Naive thymus-derived CD4-positive, alpha-beta T cell (primary cell): ENCODE measurements around the gene SYNDIG1. TPM values are rescaled to one million over a fixed set of nuclear protein-coding genes. Genes with fewer than 3 reads are reported as not detected.
A peak's percentile ranks its signal among the peaks of the same experiment; 100 is the strongest.

Experiments used
- ATAC-seq: fragments of 150-1000 bp; cut with Tn5 transposase; 2 replicates; pipeline ENCODE4 v1.10.0; 2021; ENCODE audit warnings: mild to moderate bottlenecking, moderate library complexity
- CTCF ChIA-PET: fragments of 350-600 bp; sonication (Branson Sonifier 250); formaldehyde crosslinking; loops from one replicate; lab custom pipeline; 2021; ENCODE audit warnings: antibody characterized with exemption; lab: Charles Lee
- POLR2A ChIA-PET: fragments of 350-600 bp; sonication (Branson Sonifier 250); formaldehyde crosslinking; loops from one replicate; lab custom pipeline; 2021; ENCODE audit warnings: antibody characterized with exemption, inconsistent platforms; lab: Charles Lee
- DNase-seq, 9 donors: peaks; one replicate each; pipeline versions ENCODE4 v3.0.0 to v3.0.0-alpha.2; 2020 to 2022; ENCODE audit warnings: mixed read lengths in 1 of 9
- H3K27ac ChIP-seq: one replicate; pipeline ENCODE4 v1.7.0; 2013; ENCODE audit warnings: mild to moderate bottlenecking, low read depth, low read length, moderate library complexity
- H3K27me3 ChIP-seq, 2 donors: one replicate each; pipeline ENCODE4 v1.7.0; 2013; ENCODE audit warnings: low read length in 2 of 2, mild to moderate bottlenecking in 2 of 2, moderate library complexity in 2 of 2; ENCODE audit not compliant: control insufficient read depth in 2 of 2, insufficient read depth in 2 of 2
- H3K36me3 ChIP-seq, 3 experiments: 1 replicate in 2 of 3; 2 replicates in 1 of 3; pipeline ENCODE4 v1.7.0; 2013; ENCODE audit warnings: low read length in 3 of 3, mild to moderate bottlenecking in 3 of 3, moderate library complexity in 1 of 3; ENCODE audit not compliant: insufficient read depth in 3 of 3, control insufficient read depth in 2 of 3
- H3K4me1 ChIP-seq, 2 donors: one replicate each; pipeline ENCODE4 v1.7.0; 2013; ENCODE audit warnings: low read length in 2 of 2, mild to moderate bottlenecking in 2 of 2, moderate library complexity in 1 of 2; ENCODE audit not compliant: control insufficient read depth in 2 of 2, insufficient read depth in 2 of 2
- H3K4me3 ChIP-seq: 2 replicates; pipeline ENCODE4 v1.7.0; 2013; ENCODE audit warnings: mild to moderate bottlenecking, low read length
- H3K9me3 ChIP-seq, 3 experiments: 1 replicate in 2 of 3; 2 replicates in 1 of 3; pipeline ENCODE4 v1.7.0; 2013; ENCODE audit warnings: low read length in 3 of 3; ENCODE audit not compliant: control insufficient read depth in 2 of 3
- H3K27ac Mint-ChIP-seq, 9 donors: one replicate each; pipeline ENCODE4 v1.8.0; 2020 to 2022; ENCODE audit warnings: mixed read lengths in 9 of 9, mild to moderate bottlenecking in 8 of 9, moderate library complexity in 5 of 9, inconsistent platforms in 2 of 9
- H3K27me3 Mint-ChIP-seq, 5 donors: one replicate each; pipeline ENCODE4 v1.8.0; 2021 to 2022; ENCODE audit warnings: mixed read lengths in 5 of 5, mild to moderate bottlenecking in 1 of 5
- H3K36me3 Mint-ChIP-seq, 5 donors: one replicate each; pipeline ENCODE4 v1.8.0; 2020 to 2022; ENCODE audit warnings: mixed read lengths in 5 of 5, mild to moderate bottlenecking in 3 of 5, inconsistent platforms in 1 of 5
- H3K4me1 Mint-ChIP-seq, 7 donors: one replicate each; pipeline ENCODE4 v1.8.0; 2020 to 2022; ENCODE audit warnings: mixed read lengths in 7 of 7, mild to moderate bottlenecking in 3 of 7, inconsistent platforms in 1 of 7
- H3K4me3 Mint-ChIP-seq, 10 donors: one replicate each; pipeline ENCODE4 v1.8.0; 2020 to 2022; ENCODE audit warnings: mild to moderate bottlenecking in 10 of 10, mixed read lengths in 10 of 10, moderate library complexity in 6 of 10, inconsistent platforms in 2 of 10
- H3K9me3 Mint-ChIP-seq, 11 donors: one replicate each; pipeline ENCODE4 v1.8.0; 2020 to 2022; ENCODE audit warnings: mixed read lengths in 11 of 11, mild to moderate bottlenecking in 4 of 11, inconsistent platforms in 1 of 11, moderate library complexity in 1 of 11
- intact Hi-C, 2 donors: fragments of 100-400 bp; cut with micrococcal nuclease; formaldehyde crosslinking; loops; one replicate each; pipeline ENCODE4 v1.15.1; 2023
- polyA plus RNA-seq, 2 donors: library from polyadenylated mRNA; unstranded; fragments of 300-500 nt; fragmentation: Illumina TruSeq; gene quantifications; one replicate each; pipeline ENCODE4 v1.2.3, GENCODE V29; 2021
- total RNA-seq, 6 experiments: library from RNA in 5 of 6; stranded (reverse) in 5 of 6; gene quantifications; 1 replicate in 5 of 6; 2 replicates in 1 of 6; pipeline ENCODE4 v1.2.3 and lab custom pipeline; 2021 to 2026

The SYNDIG1 gene
- total and polyA plus RNA-seq, 7 experiments from 2014 or later = not detected

DNA sequence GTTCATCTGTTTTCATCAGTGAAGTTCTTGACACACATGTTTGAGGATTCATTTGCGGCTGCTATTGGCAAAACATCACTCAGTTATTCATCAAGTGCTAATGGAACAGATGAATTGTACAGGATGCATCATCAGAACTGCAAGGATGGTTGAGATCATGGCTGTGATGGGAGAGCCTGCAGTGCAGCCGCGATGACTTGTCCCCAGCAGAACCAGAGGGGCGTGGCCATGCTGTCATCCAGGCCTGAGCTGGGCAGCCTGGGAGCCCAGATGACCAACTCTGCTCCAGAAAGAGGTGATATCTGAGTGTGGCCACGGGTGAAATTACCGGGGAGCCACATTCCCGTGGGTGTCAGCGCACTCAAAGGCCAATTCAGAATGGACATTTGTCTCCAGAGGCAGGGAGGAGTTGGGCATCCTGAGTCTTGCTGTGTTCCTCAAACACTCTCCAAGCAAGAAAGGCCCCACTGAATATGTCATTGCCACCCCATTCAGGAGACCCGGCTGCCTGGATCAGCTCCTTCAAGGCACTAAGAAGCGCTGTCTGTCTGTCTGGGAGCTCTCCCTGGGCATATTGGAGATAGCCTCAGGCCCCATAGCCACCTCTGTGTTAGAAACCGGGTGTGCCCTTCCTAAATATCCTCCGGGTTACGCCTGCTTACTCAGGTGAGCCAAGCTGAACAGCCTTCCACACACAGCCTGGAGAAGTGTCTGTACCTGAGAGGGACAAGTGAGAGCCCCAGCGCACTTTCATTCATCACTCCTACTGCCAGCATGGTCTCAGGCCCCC is 66.7 kb downstream of the SYNDIG1 start:
- no peaks in the 10 kb centered on the region for H3K4me1 ChIP-seq
- H3K9me3 Mint-ChIP-seq = peaks cover 0 to 14% (median 0%) of the 10 kb centered on the region in 11 donors
- peaks cover 0 to 19% (median 4%) of the 10 kb centered on the region in 5 donors for H3K27me3 Mint-ChIP-seq
- no peak overlapping the region for H3K27ac Mint-ChIP-seq
- no peak for DNase-seq
- H3K4me3 Mint-ChIP-seq = no peak overlapping the region
- no peaks in the 10 kb centered on the region for H3K9me3 ChIP-seq
- ChIA-PET POLR2A (no interaction called here), CTCF (no interaction called here)
- no peak overlapping the region for H3K4me3 ChIP-seq
- intact Hi-C loops = no loop called here
- ATAC-seq = no peak
- no peaks in the 10 kb centered on the region for H3K4me1 Mint-ChIP-seq
- no peaks in the 10 kb centered on the region for H3K36me3 ChIP-seq
- no peak overlapping the region for H3K27ac ChIP-seq
- H3K27me3 ChIP-seq = no peaks in the 10 kb centered on the region
- H3K36me3 Mint-ChIP-seq = no peaks in the 10 kb centered on the region

DNA sequence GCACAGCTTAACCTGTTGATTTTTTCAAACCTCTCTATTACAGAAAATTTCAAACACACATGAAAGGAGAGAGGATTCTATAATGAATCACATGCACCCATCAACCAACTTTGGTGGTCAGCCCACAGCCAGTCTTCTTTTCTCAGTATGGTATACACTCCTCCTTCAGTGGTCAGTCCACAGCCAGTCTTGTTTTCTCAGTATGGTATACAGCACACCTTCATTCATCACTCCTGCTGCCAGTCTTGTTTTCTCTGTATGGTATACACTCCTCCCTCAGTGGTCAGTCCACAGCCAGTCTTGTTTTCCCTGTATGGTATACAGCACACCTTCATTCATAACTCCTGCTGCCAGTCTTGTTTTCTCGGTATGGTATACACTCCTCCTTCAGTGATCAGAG is 67.8 kb downstream of the SYNDIG1 start:
- Mint-ChIP-seq H3K4me1 (no peaks in the 10 kb centered on the region), H3K27me3 (peaks cover 0 to 27% (median 4%) of the 10 kb centered on the region in 5 donors), H3K36me3 (no peaks in the 10 kb centered on the region), H3K27ac (no peak overlapping the region), H3K9me3 (peaks cover 0 to 14% (median 0%) of the 10 kb centered on the region in 11 donors), H3K4me3 (no peak overlapping the region)
- Histone ChIP-seq H3K4me3 (no peak overlapping the region), H3K27ac (no peak overlapping the region), H3K27me3 (no peaks in the 10 kb centered on the region), H3K36me3 (no peaks in the 10 kb centered on the region), H3K4me1 (no peaks in the 10 kb centered on the region), H3K9me3 (no peaks in the 10 kb centered on the region)
- DNase-seq (no peak), ATAC-seq (no peak)
- intact Hi-C loops = no loop called here
- ChIA-PET CTCF (no interaction called here), POLR2A (no interaction called here)

DNA sequence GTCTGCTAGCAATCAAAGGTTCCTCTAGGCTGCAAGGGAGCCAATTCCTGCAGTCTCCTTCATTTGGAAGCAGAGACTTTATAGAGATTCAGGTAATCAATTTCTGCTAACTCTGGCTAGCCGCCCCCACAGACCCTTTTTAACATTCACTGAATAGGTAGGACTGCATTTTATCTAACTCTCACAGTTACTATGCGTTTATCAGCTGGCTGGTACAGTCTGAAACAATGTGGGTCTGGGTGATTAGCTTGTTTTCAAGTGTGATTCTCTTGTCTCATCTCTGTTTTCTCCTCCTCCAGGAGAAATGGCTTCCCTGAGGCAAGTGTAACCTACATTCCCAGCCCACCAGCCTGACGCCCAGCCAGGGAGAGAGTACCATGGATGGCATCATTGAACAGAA is 73.3 kb downstream of the SYNDIG1 start:
- Mint-ChIP-seq H3K9me3 (peaks cover 0 to 14% (median 2%) of the 10 kb centered on the region in 11 donors), H3K27ac (no peak overlapping the region), H3K4me3 (no peak overlapping the region), H3K27me3 (peaks cover 4 to 35% (median 14%) of the 10 kb centered on the region in 5 donors), H3K36me3 (no peaks in the 10 kb centered on the region), H3K4me1 (no peaks in the 10 kb centered on the region)
- Histone ChIP-seq H3K9me3 (no peaks in the 10 kb centered on the region), H3K27ac (no peak overlapping the region), H3K36me3 (no peaks in the 10 kb centered on the region), H3K27me3 (no peaks in the 10 kb centered on the region), H3K4me1 (no peaks in the 10 kb centered on the region), H3K4me3 (no peak overlapping the region)
- ChIA-PET POLR2A (no interaction called here), CTCF (interaction anchor here (0.9 kb wide), 1 partner anchor 339 kb away, joined by 3 read pairs; no protein-coding TSS in a partner anchor)
- no peak for ATAC-seq
- intact Hi-C loops = no loop called here
- no peak for DNase-seq

DNA sequence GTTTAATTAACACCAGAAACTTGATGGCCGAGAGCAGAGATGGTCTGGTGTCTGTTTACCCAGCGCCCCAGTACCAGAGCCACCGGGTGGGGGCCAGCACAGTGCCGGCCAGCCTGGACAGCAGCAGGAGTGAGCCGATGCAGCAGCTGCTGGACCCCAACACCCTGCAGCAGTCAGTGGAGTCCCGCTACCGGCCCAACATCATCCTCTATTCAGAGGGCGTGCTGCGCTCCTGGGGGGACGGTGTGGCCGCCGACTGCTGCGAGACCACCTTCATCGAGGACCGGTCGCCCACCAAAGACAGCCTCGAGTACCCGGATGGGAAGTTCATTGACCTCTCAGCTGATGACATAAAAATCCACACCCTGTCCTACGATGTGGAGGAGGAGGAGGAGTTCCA is 73.7 kb downstream of the SYNDIG1 start:
- H3K27me3 ChIP-seq = no peaks in the 10 kb centered on the region
- no peaks in the 10 kb centered on the region for H3K36me3 Mint-ChIP-seq
- H3K36me3 ChIP-seq = no peaks in the 10 kb centered on the region
- H3K27ac Mint-ChIP-seq = no peak overlapping the region
- ChIA-PET POLR2A (no interaction called here), CTCF (interaction anchor here (0.9 kb wide), 1 partner anchor 339 kb away, joined by 3 read pairs; no protein-coding TSS in a partner anchor)
- no peaks in the 10 kb centered on the region for H3K9me3 ChIP-seq
- H3K4me3 ChIP-seq = no peak overlapping the region
- no peak overlapping the region for H3K4me3 Mint-ChIP-seq
- H3K9me3 Mint-ChIP-seq = peaks cover 0 to 14% (median 2%) of the 10 kb centered on the region in 11 donors
- no peak for DNase-seq
- no peak for ATAC-seq
- no peaks in the 10 kb centered on the region for H3K4me1 Mint-ChIP-seq
- H3K27me3 Mint-ChIP-seq = peaks cover 4 to 35% (median 14%) of the 10 kb centered on the region in 5 donors
- intact Hi-C loops = no loop called here
- no peaks in the 10 kb centered on the region for H3K4me1 ChIP-seq
- no peak overlapping the region for H3K27ac ChIP-seq

DNA sequence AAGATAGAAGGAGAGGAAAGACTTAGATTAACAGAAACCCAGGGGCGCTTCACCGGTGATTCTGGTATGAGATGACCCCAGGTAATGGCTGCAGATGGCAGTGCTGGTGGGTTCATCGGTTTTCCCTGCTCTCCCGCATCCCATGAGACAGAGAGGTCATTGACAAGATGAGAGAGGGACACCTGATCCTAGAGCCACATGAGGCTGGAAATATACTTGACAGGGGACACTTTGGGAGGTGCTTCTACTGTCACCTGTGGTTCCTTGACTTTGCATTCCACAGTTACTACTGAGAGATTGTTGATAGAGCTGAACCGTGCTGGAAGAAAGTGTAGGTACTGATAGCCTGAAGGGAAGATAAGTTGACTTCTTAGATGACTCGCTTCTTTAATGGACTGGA is 74.3 kb downstream of the SYNDIG1 start:
- peaks cover 4 to 35% (median 14%) of the 10 kb centered on the region in 5 donors for H3K27me3 Mint-ChIP-seq
- Histone ChIP-seq H3K9me3 (no peaks in the 10 kb centered on the region), H3K27me3 (no peaks in the 10 kb centered on the region), H3K4me3 (no peak overlapping the region), H3K4me1 (no peaks in the 10 kb centered on the region), H3K27ac (no peak overlapping the region), H3K36me3 (no peaks in the 10 kb centered on the region)
- no peaks in the 10 kb centered on the region for H3K36me3 Mint-ChIP-seq
- intact Hi-C loops = no loop called here
- H3K9me3 Mint-ChIP-seq = peaks cover 0 to 14% (median 2%) of the 10 kb centered on the region in 11 donors
- H3K27ac Mint-ChIP-seq = peak overlapping the region in 1 of 9 donors; percentile 61
- DNase-seq (no peak), ATAC-seq (no peak)
- POLR2A ChIA-PET = no interaction called here
- H3K4me1 Mint-ChIP-seq = no peaks in the 10 kb centered on the region
- no peak overlapping the region for H3K4me3 Mint-ChIP-seq
- CTCF ChIA-PET = no interaction called here

DNA sequence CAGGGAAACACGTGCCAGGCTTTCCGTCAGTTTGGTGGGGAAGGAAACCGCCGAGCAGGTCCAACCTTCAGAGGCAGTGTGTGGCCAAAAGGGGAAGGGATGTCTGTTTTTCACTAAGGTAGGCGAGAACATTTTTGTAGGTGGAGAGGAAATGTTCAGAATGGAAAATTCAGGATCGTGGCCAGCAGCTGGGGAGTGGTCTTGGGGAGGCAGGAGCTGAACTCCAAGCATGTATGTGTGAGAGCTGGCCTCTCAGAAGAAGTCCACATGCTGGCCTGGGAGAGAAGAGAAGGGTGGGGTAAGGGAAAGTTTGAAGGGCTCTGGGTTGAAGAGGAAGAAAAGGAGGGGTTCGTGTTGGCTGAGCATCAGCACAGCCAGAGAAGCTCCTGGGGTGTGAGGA is 74.9 kb downstream of the SYNDIG1 start:
- POLR2A ChIA-PET = no interaction called here
- intact Hi-C loops = no loop called here
- Histone ChIP-seq H3K36me3 (no peaks in the 10 kb centered on the region), H3K4me1 (no peaks in the 10 kb centered on the region), H3K27me3 (no peaks in the 10 kb centered on the region), H3K27ac (no peak overlapping the region), H3K4me3 (no peak overlapping the region), H3K9me3 (no peaks in the 10 kb centered on the region)
- Mint-ChIP-seq H3K27me3 (peaks cover 4 to 31% (median 14%) of the 10 kb centered on the region in 5 donors), H3K4me1 (no peaks in the 10 kb centered on the region), H3K36me3 (no peaks in the 10 kb centered on the region), H3K4me3 (no peak overlapping the region), H3K27ac (peak overlapping the region in 1 of 9 donors; percentile 13), H3K9me3 (peaks cover 0 to 9% (median 2%) of the 10 kb centered on the region in 11 donors)
- DNase-seq (no peak), ATAC-seq (no peak)
- CTCF ChIA-PET = no interaction called here

DNA sequence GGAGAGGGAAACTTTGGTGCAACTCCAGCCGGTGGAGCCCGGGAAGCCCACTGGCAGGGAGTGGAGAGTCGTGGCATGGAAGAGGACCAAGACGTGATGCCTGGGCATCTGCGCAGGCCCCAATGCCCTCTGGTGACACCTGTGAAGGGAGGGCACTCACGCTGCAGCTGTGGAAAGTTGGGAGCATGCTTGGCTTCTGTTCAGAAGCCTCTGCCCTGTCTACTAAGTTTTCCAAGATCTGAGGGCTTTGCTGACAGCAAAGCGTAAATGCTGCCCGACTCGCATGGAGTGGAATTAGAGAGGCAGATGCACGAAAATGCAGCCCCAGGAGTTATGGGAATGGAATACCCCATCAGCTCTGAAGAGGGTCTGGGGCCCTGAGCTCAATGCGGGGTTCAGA is 75.7 kb downstream of the SYNDIG1 start:
- Mint-ChIP-seq H3K4me3 (no peak overlapping the region), H3K36me3 (no peaks in the 10 kb centered on the region), H3K4me1 (no peaks in the 10 kb centered on the region), H3K27ac (no peak overlapping the region), H3K27me3 (peaks cover 4 to 31% (median 13%) of the 10 kb centered on the region in 5 donors), H3K9me3 (peaks cover 0 to 9% (median 2%) of the 10 kb centered on the region in 11 donors)
- intact Hi-C loops = no loop called here
- CTCF ChIA-PET = no interaction called here
- DNase-seq (no peak), ATAC-seq (no peak)
- Histone ChIP-seq H3K4me1 (no peaks in the 10 kb centered on the region), H3K4me3 (no peak overlapping the region), H3K27me3 (no peaks in the 10 kb centered on the region), H3K36me3 (no peaks in the 10 kb centered on the region), H3K9me3 (no peaks in the 10 kb centered on the region), H3K27ac (no peak overlapping the region)
- POLR2A ChIA-PET = no interaction called here
